Keratinocyte (primary cell): Measurements from ENCODE around the gene PIAS3. TPM values are rescaled to one million over a fixed set of nuclear protein-coding genes. Genes with fewer than 3 reads are reported as not detected.

Experiments
- DNase-seq: peaks from one replicate; pipeline ENCODE4 v3.0.0-alpha.2; 2011; ENCODE audit warnings: low read depth, missing footprints, low spot score
- FAIRE-seq: peaks from 2 replicates; lab custom pipeline; 2011; peaks lifted over from hg19 to GRCh38; lab: Jason Lieb, UNC
- H2AFZ ChIP-seq: 2 replicates; pipeline ENCODE4 v1.6.0; 2012; ENCODE audit warnings: low read length, control low read depth, inconsistent platforms; ENCODE audit not compliant: control insufficient read depth
- H3K27ac ChIP-seq: 2 replicates; pipeline ENCODE4 v1.5.1; 2011; ENCODE audit warnings: low read length; ENCODE audit not compliant: control insufficient read depth, insufficient read depth
- H3K27me3 ChIP-seq: 3 replicates; pipeline ENCODE4 v1.6.0; 2011; ENCODE audit warnings: low read length; ENCODE audit not compliant: control insufficient read depth, insufficient read depth; ENCODE audit errors: extremely low read depth
- H3K36me3 ChIP-seq, 2 experiments: 2 replicates in 1 of 2; 3 replicates in 1 of 2; pipeline ENCODE4 v1.5.1; 2011; ENCODE audit warnings: low read length in 2 of 2, mild to moderate bottlenecking in 1 of 2; ENCODE audit not compliant: control insufficient read depth in 2 of 2, insufficient read depth in 2 of 2; ENCODE audit errors: extremely low read depth in 1 of 2
- H3K4me1 ChIP-seq: 3 replicates; pipeline ENCODE4 v1.5.1; 2011; ENCODE audit warnings: low read length; ENCODE audit not compliant: control insufficient read depth, insufficient read depth; ENCODE audit errors: extremely low read depth
- H3K4me2 ChIP-seq: 3 replicates; pipeline ENCODE4 v1.6.0; 2011; ENCODE audit warnings: low read depth, low read length; ENCODE audit not compliant: control insufficient read depth, insufficient read depth; ENCODE audit errors: extremely low read depth
- H3K4me3 ChIP-seq, 3 experiments: fragments of 200-600 bp in 1 of 3; sonication (generic) in 1 of 3; 2 replicates in 2 of 3; 3 replicates in 1 of 3; pipeline ENCODE4 v1.5.1; 2011 to 2016; ENCODE audit warnings: low read length in 3 of 3, mild to moderate bottlenecking in 3 of 3, control low read depth in 2 of 3, inconsistent platforms in 1 of 3, low read depth in 1 of 3, mixed read lengths in 1 of 3, mixed run types in 1 of 3, moderate library complexity in 1 of 3; ENCODE audit not compliant: control insufficient read depth in 2 of 3, insufficient read depth in 2 of 3; ENCODE audit errors: extremely low read depth in 1 of 3
- H3K79me2 ChIP-seq: 2 replicates; pipeline ENCODE4 v1.6.0; 2012; ENCODE audit warnings: low read length; ENCODE audit not compliant: control insufficient read depth, insufficient read depth
- H3K9ac ChIP-seq: 3 replicates; pipeline ENCODE4 v1.6.0; 2011; ENCODE audit warnings: low read length; ENCODE audit not compliant: control insufficient read depth, insufficient read depth; ENCODE audit errors: extremely low read depth
- H3K9me1 ChIP-seq: 3 replicates; pipeline ENCODE4 v1.6.0; 2011; ENCODE audit warnings: low read length; ENCODE audit not compliant: control insufficient read depth, insufficient read depth; ENCODE audit errors: extremely low read depth
- H3K9me3 ChIP-seq: 2 replicates; pipeline ENCODE4 v1.5.1; 2012; ENCODE audit warnings: low read depth, low read length; ENCODE audit not compliant: control insufficient read depth
- H4K20me1 ChIP-seq: 3 replicates; pipeline ENCODE4 v1.6.0; 2011; ENCODE audit warnings: low read length; ENCODE audit not compliant: control insufficient read depth, insufficient read depth; ENCODE audit errors: extremely low read depth
- CTCF ChIP-seq, 3 experiments: IDR thresholded peaks in 1 of 3; conservative IDR thresholded peaks in 1 of 3; optimal IDR thresholded peaks in 1 of 3; 2 replicates in 2 of 3; 3 replicates in 1 of 3; pipeline versions ENCODE3 to v1.5.1; 2011; ENCODE audit warnings: low read length in 3 of 3, mild to moderate bottlenecking in 3 of 3, moderate library complexity in 2 of 3, control low read depth in 1 of 3, inconsistent platforms in 1 of 3; ENCODE audit not compliant: insufficient read depth in 2 of 3; ENCODE audit errors: extremely low read depth in 1 of 3
- EZH2 ChIP-seq: IDR thresholded peaks from one replicate; pipeline ENCODE4 v1.6.1; 2012; ENCODE audit warnings: inconsistent platforms, mild to moderate bottlenecking, low read length, moderate library complexity
- dilution Hi-C: fragments of 300-500 bp; cut with MboI; formaldehyde crosslinking; loops from one replicate; pipeline ENCODE4 v1.7.0; 2020; ENCODE audit warnings: low sequenced_read_pairs; ENCODE audit not compliant: extremely low pct_ligation_motif_present
- polyA plus RNA-seq, 5 experiments: library from polyadenylated mRNA; depleted of rRNA in 3 of 5; stranded (reverse) in 3 of 5; stranded (forward) in 1 of 5; unstranded in 1 of 5; fragments of >200 nt; gene quantifications; 1 replicate in 1 of 5; 2 replicates in 3 of 5; 3 replicates in 1 of 5; pipeline versions ENCODE4 v1.2.1 to v1.2.3, GENCODE V29; 2011 to 2012; ENCODE audit warnings: missing spikeins in 2 of 5, low read depth in 1 of 5, low replicate concordance in 1 of 5

Gene PIAS3
- polyA plus RNA-seq, 1 donor (not counting 4 experiments of a cell fraction or from before 2014, with no cell fraction given): 26.9 TPM

DNA sequence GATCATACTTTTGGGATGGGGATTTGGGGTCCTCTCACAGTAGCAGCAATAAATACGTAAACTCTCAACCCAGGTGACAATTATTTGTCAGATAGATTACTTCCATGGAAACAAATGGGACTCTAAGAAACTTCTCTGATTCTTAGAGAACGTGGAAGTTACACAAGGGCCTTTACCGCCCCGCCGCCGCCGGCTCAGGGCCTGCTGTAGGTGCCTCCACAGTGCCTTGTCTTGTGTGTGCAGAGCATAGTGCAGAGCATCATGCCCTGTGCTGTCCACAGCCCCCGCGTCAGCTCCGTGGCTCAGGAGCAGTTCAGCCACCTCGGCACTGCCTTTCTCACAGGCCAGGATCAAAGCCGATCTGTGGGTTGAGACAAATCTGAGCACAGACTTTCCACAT lies 15.8 kb upstream of the PIAS3 start:
- H3K4me1 ChIP-seq: peaks cover 18% of the 10 kb centered on the region
- H3K4me3 ChIP-seq: no peak overlapping the region

GRCh38 chr1:145871994-145872924 lies 13.4 kb upstream of the PIAS3 start:
- H3K9me1 ChIP-seq: no peaks in the 10 kb centered on the region
- no peaks in the 10 kb centered on the region for H4K20me1 ChIP-seq
- no peak overlapping the region for H3K27ac ChIP-seq
- peak overlapping the region in 2 of 3 experiments; percentile 7 to 51 for H3K4me3 ChIP-seq
- H3K27me3 ChIP-seq: peaks cover 15% of the 10 kb centered on the region
- H3K4me2 ChIP-seq: peak overlapping the region; percentile 71
- dilution Hi-C loops: no loop called here
- no peaks in the 10 kb centered on the region for H3K36me3 ChIP-seq
- peaks cover 10% of the 10 kb centered on the region for H3K4me1 ChIP-seq
- no peaks in the 10 kb centered on the region for H3K9me3 ChIP-seq
- no peaks in the 10 kb centered on the region for H3K79me2 ChIP-seq
- DNase-seq (no peak), FAIRE-seq (no peak)
- peak overlapping the region; percentile 69 for H2AFZ ChIP-seq
- peak overlapping the region; percentile 15 for H3K9ac ChIP-seq
- TF ChIP-seq CTCF (optimal IDR thresholded peaks at IDR 0.05 in 1 of 3, IDR thresholded peaks at IDR 0.05 in 1 of 3, conservative IDR thresholded peaks at IDR 0.05 in 1 of 3; ENCODE audit: extremely low read depth in 1 of 3, insufficient read depth in 2 of 3, low read length in 3 of 3): no peak
- no peak for TF ChIP-seq EZH2

More for the DNA sequence above, 15.8 kb upstream of the PIAS3 start:
- no peak for FAIRE-seq
- Histone ChIP-seq H4K20me1 (no peaks in the 10 kb centered on the region), H3K27me3 (peaks cover 12% of the 10 kb centered on the region), H3K79me2 (no peaks in the 10 kb centered on the region), H3K4me2 (no peak overlapping the region), H3K27ac (no peak overlapping the region), H3K9ac (no peak overlapping the region), H3K36me3 (no peaks in the 10 kb centered on the region), H2AFZ (no peak overlapping the region), H3K9me3 (no peaks in the 10 kb centered on the region), H3K9me1 (no peaks in the 10 kb centered on the region)
- TF ChIP-seq CTCF (optimal IDR thresholded peaks at IDR 0.05 in 1 of 3, IDR thresholded peaks at IDR 0.05 in 1 of 3, conservative IDR thresholded peaks at IDR 0.05 in 1 of 3; ENCODE audit: extremely low read depth in 1 of 3, insufficient read depth in 2 of 3, low read length in 3 of 3) (no peak), EZH2 (no peak)
- no peak for DNase-seq
- dilution Hi-C loops: no loop called here
